Ascending aorta (tissue), 2 donors: ENCODE results near the gene ARHGAP26. TPM values are rescaled to one million over a fixed set of nuclear protein-coding genes. Genes with fewer than 3 reads are reported as not detected.
A peak's percentile ranks its signal among the peaks of the same experiment; 100 is the strongest.

Experiments used
- DNase-seq, 2 donors: peaks; one replicate each; pipeline ENCODE4 v3.0.0-alpha.2; 2019; ENCODE audit warnings: low spot score in 2 of 2
- H3K27ac ChIP-seq, 2 donors: fragments of 200-600 bp; sonication (generic); one replicate each; pipeline ENCODE4 v1.5.1; 2016 to 2017; ENCODE audit warnings: mild to moderate bottlenecking in 1 of 2
- H3K27me3 ChIP-seq: fragments of 200-600 bp; sonication (generic); one replicate; pipeline ENCODE4 v1.5.1; 2017
- H3K36me3 ChIP-seq, 2 donors: fragments of 200-600 bp; sonication (generic); one replicate each; pipeline ENCODE4 v1.5.1; 2016
- H3K4me1 ChIP-seq, 2 donors: fragments of 200-600 bp; sonication (generic); one replicate each; pipeline ENCODE4 v1.5.1; 2016 to 2017; ENCODE audit warnings: mild to moderate bottlenecking in 1 of 2
- H3K4me3 ChIP-seq, 2 donors: fragments of 200-600 bp; sonication (generic); one replicate each; pipeline ENCODE4 v1.5.1; 2016 to 2017; ENCODE audit warnings: mild to moderate bottlenecking in 1 of 2
- H3K9me3 ChIP-seq, 2 donors: fragments of 200-600 bp; sonication (generic); one replicate each; pipeline ENCODE4 v1.5.1; 2016
- intact Hi-C: fragments of 100-400 bp; cut with DNase I; formaldehyde crosslinking; loops from one replicate; pipeline ENCODE4 v1.15.1; 2023
- total RNA-seq: library from RNA; depleted of rRNA; stranded (reverse); fragments of >200 nt; gene quantifications from one replicate; pipeline ENCODE4 v1.1.0, GENCODE V29; 2016
- TF ChIP-seq, protein P1 (sequence below), 3 experiments: fragments of 200-600 bp in 2 of 3; fragments of 450-650 bp in 1 of 3; sonication (generic) in 2 of 3; IDR thresholded peaks; one replicate each; pipeline ENCODE4 v1.5.1; 2016 to 2019; ENCODE audit warnings: antibody characterized with exemption in 3 of 3, mild to moderate bottlenecking in 1 of 3, moderate library complexity in 1 of 3

ARHGAP26 gene, protein sequence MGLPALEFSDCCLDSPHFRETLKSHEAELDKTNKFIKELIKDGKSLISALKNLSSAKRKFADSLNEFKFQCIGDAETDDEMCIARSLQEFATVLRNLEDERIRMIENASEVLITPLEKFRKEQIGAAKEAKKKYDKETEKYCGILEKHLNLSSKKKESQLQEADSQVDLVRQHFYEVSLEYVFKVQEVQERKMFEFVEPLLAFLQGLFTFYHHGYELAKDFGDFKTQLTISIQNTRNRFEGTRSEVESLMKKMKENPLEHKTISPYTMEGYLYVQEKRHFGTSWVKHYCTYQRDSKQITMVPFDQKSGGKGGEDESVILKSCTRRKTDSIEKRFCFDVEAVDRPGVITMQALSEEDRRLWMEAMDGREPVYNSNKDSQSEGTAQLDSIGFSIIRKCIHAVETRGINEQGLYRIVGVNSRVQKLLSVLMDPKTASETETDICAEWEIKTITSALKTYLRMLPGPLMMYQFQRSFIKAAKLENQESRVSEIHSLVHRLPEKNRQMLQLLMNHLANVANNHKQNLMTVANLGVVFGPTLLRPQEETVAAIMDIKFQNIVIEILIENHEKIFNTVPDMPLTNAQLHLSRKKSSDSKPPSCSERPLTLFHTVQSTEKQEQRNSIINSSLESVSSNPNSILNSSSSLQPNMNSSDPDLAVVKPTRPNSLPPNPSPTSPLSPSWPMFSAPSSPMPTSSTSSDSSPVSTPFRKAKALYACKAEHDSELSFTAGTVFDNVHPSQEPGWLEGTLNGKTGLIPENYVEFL
- total RNA-seq: 34.9 TPM

DNA sequence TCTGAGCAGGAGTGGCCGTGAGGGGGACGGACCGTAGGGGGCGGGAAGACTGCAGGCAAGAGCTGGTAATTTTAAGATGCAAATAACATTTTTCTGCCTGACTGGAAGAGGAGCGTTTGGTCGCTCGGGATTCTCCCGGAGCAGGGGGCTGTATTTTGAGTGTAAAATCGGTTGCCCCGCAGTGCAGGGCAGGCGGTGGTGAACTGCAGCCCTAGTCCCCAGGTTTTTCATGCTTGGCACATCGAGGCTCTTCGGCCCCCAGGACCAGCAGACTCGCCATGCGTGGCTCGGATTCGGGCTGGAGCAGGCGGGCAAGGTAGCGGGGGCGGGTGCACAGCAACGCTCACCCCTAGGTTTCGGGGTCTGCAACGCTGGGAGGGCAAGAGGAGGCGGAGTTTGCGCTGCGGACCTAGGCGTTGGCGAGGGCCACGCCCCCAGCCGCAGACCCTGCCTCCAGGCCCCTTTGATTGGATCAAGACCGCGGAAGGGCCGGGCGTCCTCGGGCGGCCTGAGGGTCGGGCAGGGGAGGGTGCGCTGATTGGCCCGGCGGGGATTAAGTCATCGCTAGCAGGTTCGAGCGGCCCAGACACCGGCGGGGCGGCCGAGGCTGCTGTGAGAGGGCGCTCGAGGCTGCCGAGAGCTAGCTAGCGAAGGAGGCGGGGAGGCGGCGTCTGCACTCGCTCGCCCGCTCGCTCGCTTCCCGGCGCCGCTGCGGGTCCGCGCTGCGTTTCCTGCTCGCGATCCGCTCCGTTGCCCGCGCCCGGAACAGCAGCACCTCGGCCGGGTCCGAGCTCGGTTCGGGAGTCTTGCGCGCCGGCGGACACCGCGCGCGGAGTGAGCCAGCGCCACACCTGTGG lies at the start of gene ARHGAP26:
Gene ARHGAP26 (plus strand): TSS at position 585 of the 857 bp plus-strand sequence. CDS start 385 bp downstream, outside the sequence.
- peak within 1 kb of the TSS; percentile 85 to 89 for H3K27ac ChIP-seq
- intact Hi-C loops: loop anchor here (1.0 to 5.0 kb wide), 6 partner anchors 17 to 105 kb away; no protein-coding TSS in a partner anchor
- H3K4me3 ChIP-seq: peak within 1 kb of the TSS; percentile 69 to 86
- DNase-seq: peak; percentile 91 to 99
- TF ChIP-seq, protein P1, sequence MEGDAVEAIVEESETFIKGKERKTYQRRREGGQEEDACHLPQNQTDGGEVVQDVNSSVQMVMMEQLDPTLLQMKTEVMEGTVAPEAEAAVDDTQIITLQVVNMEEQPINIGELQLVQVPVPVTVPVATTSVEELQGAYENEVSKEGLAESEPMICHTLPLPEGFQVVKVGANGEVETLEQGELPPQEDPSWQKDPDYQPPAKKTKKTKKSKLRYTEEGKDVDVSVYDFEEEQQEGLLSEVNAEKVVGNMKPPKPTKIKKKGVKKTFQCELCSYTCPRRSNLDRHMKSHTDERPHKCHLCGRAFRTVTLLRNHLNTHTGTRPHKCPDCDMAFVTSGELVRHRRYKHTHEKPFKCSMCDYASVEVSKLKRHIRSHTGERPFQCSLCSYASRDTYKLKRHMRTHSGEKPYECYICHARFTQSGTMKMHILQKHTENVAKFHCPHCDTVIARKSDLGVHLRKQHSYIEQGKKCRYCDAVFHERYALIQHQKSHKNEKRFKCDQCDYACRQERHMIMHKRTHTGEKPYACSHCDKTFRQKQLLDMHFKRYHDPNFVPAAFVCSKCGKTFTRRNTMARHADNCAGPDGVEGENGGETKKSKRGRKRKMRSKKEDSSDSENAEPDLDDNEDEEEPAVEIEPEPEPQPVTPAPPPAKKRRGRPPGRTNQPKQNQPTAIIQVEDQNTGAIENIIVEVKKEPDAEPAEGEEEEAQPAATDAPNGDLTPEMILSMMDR (IDR thresholded peaks at IDR 0.05): peak in 2 of 3 experiments; percentile 14 to 27
- H3K27me3 ChIP-seq: no peaks in the 10 kb centered on the region
- H3K4me1 ChIP-seq: peaks cover 0 to 16% of the 10 kb centered on the region in 2 donors
- no peaks in the 10 kb centered on the region for H3K36me3 ChIP-seq
- H3K9me3 ChIP-seq: no peaks in the 10 kb centered on the region

DNA sequence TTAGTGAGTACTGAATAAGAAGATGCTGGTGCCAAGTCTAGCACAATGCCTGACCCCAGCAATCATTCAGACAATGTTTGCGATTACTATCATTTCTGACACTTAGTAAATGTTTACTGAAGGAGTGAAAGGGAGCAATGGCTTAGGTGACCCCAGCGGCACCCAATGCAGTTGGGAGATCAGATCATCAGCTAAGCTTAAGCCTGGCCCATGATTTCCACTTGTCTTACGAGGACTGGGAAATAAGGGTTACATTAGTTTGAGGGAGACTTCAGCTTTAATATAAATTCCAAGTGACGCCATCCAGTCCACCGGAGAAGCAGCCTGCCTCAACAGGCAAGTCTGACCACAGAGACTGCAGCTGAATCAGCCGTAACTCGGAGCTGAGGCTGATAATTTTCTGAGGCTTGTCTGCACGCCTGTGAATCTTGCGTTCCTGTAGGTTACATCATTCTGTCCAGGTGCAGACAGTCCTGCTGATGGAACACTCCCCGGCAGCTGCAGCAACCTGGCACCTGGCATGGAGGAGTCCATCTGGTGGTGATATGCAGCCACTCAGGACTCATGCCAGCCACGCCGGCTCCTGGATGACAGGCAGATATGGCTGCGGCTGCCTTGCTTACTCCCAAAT lies 49.4 kb upstream of the ARHGAP26 start:
- Histone ChIP-seq H3K36me3 (no peaks in the 10 kb centered on the region), H3K4me1 (peaks cover 0 to 11% of the 10 kb centered on the region in 2 donors), H3K4me3 (no peak overlapping the region), H3K27ac (no peak overlapping the region), H3K27me3 (no peaks in the 10 kb centered on the region), H3K9me3 (no peaks in the 10 kb centered on the region)
- intact Hi-C loops: no loop called here
- TF ChIP-seq, protein P1 (IDR thresholded peaks at IDR 0.05): no peak
- DNase-seq: peak in 1 of 2 donors; percentile 54

DNA sequence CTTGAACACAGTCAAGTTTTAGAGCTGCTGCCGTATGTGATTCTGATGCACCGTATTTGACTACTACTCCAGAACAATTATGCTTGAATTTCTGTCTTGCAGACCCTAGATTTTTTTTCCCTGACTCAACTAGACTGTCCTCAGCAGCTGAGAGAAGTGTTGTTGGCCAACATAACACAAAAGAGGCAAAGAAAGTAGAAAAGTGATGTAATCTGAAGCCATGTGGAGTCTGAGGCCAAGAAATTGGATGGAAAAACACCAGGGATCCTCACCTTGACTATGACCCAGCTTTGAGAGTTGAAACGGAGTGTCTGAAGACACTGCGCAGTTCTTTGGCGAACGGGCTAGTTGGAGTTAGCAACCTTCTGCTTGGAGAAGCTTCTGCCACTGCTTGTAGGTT lies 48.0 kb upstream of the ARHGAP26 start:
- no peak overlapping the region for H3K4me3 ChIP-seq
- peaks cover 6 to 17% of the 10 kb centered on the region in 2 donors for H3K4me1 ChIP-seq
- H3K36me3 ChIP-seq: no peaks in the 10 kb centered on the region
- peak in 1 of 2 donors; percentile 2 for DNase-seq
- intact Hi-C loops: no loop called here
- no peak overlapping the region for H3K27ac ChIP-seq
- no peaks in the 10 kb centered on the region for H3K9me3 ChIP-seq
- no peaks in the 10 kb centered on the region for H3K27me3 ChIP-seq
- TF ChIP-seq, protein P1 (IDR thresholded peaks at IDR 0.05): no peak

DNA sequence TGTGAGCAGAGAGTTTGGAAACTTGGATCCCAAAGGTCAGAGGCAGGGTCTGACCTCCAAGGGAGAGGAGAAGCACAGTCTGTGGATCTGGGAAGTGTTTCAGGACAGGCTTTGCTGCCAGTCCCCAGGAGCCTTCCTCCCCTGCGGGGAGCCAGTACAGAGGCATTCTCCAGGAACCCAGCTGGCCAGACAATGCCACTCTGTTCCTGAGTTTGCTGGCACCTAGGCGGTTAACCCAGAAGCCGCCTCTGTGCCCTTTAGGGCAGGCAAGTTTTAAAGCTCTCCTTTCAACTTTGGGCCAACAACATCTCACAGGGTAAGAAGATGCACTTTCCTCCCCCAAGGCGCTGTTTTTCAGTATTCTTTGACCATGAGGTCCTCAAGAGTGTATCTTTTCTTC lies 47.3 kb upstream of the ARHGAP26 start:
- intact Hi-C loops: no loop called here
- TF ChIP-seq, protein P1 (IDR thresholded peaks at IDR 0.05): no peak
- H3K27me3 ChIP-seq: no peaks in the 10 kb centered on the region
- H3K4me1 ChIP-seq: peaks cover 7 to 16% of the 10 kb centered on the region in 2 donors
- no peak overlapping the region for H3K4me3 ChIP-seq
- no peak overlapping the region for H3K27ac ChIP-seq
- H3K36me3 ChIP-seq: no peaks in the 10 kb centered on the region
- peak in 1 of 2 donors; percentile 46 for DNase-seq
- H3K9me3 ChIP-seq: no peaks in the 10 kb centered on the region

DNA sequence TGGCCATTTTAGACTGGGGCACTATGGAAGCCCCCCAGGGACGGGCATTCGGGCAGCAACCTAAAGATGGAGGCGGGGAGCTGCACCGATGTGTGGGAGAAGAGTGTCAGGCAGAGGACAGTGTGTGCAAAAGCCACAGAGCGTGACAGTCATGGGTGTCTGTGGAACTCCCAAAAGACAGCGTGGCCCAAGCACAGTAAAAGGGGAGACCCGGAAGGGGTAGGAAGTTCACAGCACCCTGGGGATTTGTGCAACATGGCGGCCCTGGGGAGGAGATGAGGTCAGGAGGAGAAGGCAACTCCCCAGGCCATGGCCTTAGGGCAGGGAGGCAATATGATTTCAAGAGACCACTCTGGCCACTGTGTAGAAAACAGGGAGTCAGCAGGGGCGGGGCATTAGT lies 45.4 kb upstream of the ARHGAP26 start:
- H3K36me3 ChIP-seq: no peaks in the 10 kb centered on the region
- H3K4me1 ChIP-seq: peaks cover 7 to 16% of the 10 kb centered on the region in 2 donors
- H3K27ac ChIP-seq: peak overlapping the region; percentile 7 to 46
- TF ChIP-seq, protein P1 (IDR thresholded peaks at IDR 0.05): no peak
- H3K4me3 ChIP-seq: no peak overlapping the region
- no peaks in the 10 kb centered on the region for H3K9me3 ChIP-seq
- peak in 1 of 2 donors; percentile 56 for DNase-seq
- intact Hi-C loops: loop anchor here (1.0 kb wide), 1 partner anchor 46 kb away; no protein-coding TSS in a partner anchor
- H3K27me3 ChIP-seq: no peaks in the 10 kb centered on the region
